Sigmoid colon (tissue), 4 donors: ENCODE data around the gene TMSB10.
"Not testable (repeated sequence)": the region's sequence is repeated elsewhere in the genome, so short reads cannot be mapped to it uniquely, and the experiment has no call there.

Experiments
- CTCF ChIP-seq, 4 experiments: fragments of 450-650 bp in 3 of 4; fragments of 200-600 bp in 1 of 4; IDR thresholded peaks; one replicate each; pipeline ENCODE4 v1.5.1; 2016 to 2019; ENCODE audit warnings: antibody characterized with exemption in 4 of 4, mild to moderate bottlenecking in 3 of 4, moderate library complexity in 2 of 4
- EP300 ChIP-seq, 4 donors: sonication (generic); formaldehyde crosslinking; IDR thresholded peaks; one replicate each; pipeline ENCODE4 v1.6.1; 2017; ENCODE audit warnings: antibody characterized with exemption in 4 of 4
- POLR2A ChIP-seq, 2 donors: fragments of 450-650 bp; IDR thresholded peaks; one replicate each; pipeline ENCODE4 v1.6.1; 2016; ENCODE audit warnings: antibody characterized with exemption in 2 of 2, mild to moderate bottlenecking in 2 of 2, moderate library complexity in 2 of 2

GRCh38 chr2:84917821-84918220 is 12.4 kb downstream of the TMSB10 start:
- not testable (repeated sequence) for TF ChIP-seq CTCF, EP300, POLR2A (IDR thresholded peaks at IDR 0.05)
